Iris pigment epithelial cell (primary cell): ENCODE data around the gene RPL14.
A peak's percentile ranks its signal among the peaks of the same experiment; 100 is the strongest.
"Not testable (repeated sequence)": the region's sequence is repeated elsewhere in the genome, so short reads cannot be mapped to it uniquely, and the experiment has no call there.

Experiments
- DNase-seq: peaks from one replicate; pipeline ENCODE4 v3.0.0-alpha.2; 2011; ENCODE audit warnings: low read depth

The RPL14 gene

DNA sequence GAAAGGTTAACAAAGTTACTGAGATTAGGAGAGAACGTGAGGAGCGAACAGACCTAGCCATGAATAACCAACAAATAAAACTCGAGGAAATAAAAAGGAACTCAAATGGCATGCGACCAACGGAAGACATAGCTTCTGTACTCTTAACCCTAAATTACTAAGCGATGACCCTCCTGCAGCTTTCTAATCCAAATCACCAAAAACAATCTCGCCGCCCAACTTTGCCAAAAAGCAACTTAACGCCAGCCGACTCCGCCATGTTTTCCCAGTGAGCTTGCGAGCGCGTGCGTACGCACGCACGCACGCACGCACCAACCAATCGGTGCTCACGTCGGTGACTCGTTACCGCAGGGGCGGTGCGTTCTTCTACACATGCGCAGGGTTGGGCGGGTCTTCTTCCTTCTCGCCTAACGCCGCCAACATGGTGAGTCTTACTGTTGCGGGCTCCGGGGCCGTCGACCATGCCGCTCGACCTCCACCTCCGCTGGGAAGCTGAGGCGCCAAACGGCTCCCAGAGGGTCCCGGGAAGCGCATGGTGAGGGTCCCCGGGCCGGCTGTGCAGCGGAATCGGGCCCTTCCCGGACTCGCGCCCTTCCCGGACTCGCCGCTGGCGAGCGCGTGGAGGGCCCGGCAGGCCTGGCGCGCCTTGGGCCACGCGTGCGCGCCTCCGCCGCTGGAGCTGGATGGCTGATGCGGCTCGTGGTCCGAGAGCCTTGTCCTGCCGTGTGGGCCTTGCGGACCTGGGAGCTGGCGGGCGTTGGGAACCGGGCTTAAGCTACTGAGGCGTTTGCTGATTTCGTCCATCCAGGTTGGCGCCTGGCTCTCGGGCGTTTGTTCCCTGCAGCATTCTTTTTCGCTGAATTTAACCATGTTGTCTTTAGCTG, at the start of gene RPL14:
RPL14 (plus strand) TSS at position 400 of the 884 bp plus-strand sequence; CDS start at position 533, 133 bp downstream.
- peak; percentile 98 for DNase-seq

GRCh38 chr3:40407611-40408010, 49.5 kb upstream of the RPL14 start:
- no peak for DNase-seq

DNA sequence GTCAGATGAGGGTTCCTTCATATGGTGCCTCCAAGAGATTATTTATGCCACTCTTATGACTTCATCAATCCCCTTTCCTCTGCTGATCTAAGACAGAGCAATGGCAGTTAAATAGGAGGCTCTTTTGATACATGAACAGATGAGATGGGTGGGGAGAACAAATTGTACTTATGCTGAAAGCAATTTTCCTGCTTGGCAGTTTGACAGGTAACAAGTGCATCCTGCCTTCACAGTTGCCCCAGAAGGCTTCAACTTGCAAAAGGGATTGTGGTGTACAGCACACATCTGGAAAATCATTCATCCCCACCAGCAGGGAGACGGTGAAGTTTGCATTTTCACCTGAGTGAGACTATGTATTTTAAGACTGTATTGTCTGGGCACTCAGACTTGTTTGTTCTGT, 42.9 kb upstream of the RPL14 start:
- DNase-seq: no peak

- DNase-seq: no peak
Observed at GRCh38 chr3:40417845-40418543, 39.1 kb upstream of the RPL14 start.

GRCh38 chr3:40422861-40423260, 34.3 kb upstream of the RPL14 start:
- DNase-seq: no peak

DNA sequence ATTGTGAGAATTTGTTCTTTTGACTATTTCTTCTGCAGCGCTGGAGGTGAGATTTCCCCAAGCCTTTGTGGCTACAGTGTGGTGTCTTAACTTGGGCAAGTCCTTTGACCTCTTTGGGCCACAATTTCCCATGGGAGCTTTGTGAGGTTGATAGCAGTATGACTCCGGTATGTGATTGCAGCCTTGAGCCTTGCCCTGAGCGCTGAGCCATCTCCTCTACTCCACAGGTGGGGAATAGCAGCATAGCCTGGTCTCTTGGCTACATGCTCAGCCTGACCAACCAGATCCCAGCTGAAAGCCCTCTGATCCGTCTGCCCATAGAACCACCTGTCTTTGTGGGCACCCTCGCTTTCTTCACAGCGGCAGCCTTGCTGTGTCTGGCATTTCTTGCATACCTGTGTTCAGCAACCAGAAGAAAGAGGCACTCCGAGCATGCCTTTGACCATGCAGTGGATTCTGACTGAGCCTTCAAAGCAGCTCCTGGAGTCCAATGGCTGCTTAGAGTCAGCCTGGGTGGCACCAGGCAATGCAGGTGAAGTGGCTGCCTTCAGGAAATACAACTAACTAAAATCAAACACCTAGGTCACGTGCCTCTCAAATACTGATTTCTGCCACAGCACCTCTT, 30.0 kb upstream of the RPL14 start:
- no peak for DNase-seq

- no peak for DNase-seq
Observed at GRCh38 chr3:40432793-40433192, 24.3 kb upstream of the RPL14 start.

DNA sequence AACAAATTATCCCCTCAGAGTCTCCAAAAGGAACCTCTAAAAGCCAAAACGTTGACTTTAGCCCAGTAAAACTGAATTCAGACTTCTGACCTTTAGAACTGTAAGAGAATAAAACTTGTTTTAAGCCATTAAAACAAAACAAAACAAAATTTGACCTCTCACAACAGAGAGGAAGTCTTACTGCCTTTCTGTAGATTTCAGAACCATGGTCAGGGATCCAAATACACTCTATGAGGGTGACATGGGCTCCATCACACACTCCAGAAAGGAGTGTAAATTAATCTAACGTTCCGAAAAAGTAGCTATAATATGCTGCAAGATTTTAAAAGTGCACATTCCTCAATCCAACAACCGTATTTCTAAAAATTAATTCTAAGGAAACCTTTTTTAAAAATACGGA, 19.2 kb upstream of the RPL14 start:
- DNase-seq: no peak

- no peak for DNase-seq
Observed at GRCh38 chr3:40445062-40445461, 12.1 kb upstream of the RPL14 start.

GRCh38 chr3:40445880-40446279, 11.3 kb upstream of the RPL14 start:
- DNase-seq: no peak

DNA sequence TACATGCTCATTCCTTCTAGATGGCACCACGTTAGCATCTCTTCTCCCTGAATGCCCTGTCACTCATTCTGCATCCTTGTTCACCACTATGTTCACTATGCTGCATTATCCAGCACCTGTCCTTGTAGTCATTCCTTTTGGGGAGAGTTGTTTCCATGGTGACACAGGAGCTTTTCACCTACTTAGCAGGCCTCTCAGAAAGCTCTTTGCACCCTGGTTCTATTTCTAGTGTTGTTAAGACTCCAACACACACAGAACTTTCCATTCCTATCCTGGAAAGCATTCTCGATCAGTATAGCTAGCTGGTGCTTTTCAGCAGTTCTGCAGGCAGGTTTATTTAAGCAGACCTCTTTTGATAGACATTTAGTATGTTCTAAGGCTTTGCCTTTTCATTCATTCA, 6.7 kb upstream of the RPL14 start:
- no peak for DNase-seq

DNA sequence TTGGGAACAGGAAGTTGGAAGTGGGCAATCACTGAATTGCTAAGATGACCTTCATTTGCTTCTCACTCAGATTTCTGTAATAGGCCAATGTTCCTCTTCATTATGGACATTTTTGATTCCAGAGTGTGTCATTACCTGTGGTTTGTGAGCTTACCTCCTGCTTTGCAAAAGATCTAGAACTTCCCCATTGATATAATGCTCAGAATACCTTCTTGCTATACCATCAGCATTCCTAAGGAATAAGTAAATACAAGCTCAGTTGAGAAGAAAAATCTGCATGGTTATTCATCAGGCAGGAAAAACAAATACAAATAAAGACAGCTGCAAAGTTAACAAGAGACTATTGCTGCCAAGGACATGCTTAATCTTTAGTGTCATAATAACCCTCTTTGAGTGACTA, 5.6 kb upstream of the RPL14 start:
- no peak for DNase-seq

GRCh38 chr3:40452057-40452456, 5.1 kb upstream of the RPL14 start:
- DNase-seq: no peak

DNA sequence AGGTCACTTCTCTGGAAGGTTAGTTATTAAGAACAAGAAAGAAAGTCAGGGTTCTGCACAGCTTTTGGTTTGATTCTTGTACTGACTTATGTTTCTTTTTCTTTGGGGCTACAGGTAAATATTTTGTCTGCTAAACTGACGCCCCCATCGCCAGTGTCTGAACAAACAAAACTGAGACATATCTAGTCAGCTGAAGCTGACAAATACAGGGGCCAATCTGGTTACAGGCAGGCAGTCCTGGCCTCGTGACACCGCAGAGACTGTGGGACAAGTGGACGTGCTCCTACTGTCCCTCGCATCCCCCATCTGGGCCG, 4.6 kb upstream of the RPL14 start:
- peak; percentile 41 for DNase-seq

DNA sequence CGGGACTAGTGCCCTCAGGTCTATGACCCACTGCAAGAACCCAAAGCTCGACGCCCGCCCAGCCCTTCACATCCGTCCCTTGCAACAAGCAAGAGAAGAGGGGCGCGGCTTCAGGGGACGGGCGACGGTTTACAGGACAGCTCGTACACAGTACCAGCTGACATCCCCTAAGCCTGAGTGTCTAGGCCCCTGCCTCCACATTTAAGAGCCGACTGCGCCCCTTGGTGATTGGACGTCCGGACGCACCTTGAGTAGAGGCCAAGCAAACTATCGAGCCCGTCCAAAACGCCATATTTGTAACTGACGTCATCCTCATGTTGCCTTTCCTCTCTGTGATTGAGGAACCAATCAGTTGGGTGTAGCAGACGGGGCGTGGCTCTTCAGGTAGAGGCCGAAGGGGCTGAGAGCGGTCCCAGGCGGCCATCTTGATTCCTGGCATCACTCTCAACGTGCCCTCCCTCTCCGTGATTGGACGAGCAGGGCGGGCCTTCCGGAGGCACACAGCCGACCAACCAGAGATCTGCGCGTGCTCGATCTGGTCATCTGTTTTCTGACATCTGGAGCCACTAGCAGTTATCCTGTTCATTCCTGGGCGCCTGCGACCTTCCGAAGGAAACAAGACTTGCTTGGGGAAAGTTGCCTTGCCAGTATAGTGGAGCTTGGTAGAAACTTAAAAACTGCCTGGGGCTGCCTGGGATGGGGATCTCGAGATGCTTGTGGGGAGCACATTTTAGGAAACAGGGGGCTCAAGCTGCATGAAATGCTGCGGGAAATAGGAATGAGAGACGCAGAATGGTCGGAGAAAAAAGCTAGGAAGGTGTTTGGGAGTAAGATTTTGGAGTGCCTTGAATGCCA, 4.0 kb upstream of the RPL14 start:
- DNase-seq: peak; percentile 99

DNA sequence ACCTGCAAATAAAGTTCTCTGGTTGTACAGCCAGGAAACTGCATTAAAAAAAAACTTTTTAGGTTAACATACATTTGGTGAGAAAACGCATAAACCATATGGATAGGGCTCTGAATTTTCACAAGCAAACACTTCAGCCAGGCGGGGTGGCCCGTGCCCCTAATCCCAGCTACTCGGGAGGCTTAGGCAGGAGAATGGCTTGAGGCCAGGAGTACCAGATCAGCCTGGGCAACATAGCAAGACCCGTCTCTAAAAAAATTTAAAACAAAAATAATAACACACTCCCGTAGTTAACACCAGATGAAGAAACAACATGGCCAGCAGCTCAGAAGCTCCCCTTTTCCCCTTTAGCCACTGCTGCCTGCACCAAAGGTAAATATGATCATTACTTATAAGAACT, 3.2 kb upstream of the RPL14 start:
- no peak for DNase-seq

DNA sequence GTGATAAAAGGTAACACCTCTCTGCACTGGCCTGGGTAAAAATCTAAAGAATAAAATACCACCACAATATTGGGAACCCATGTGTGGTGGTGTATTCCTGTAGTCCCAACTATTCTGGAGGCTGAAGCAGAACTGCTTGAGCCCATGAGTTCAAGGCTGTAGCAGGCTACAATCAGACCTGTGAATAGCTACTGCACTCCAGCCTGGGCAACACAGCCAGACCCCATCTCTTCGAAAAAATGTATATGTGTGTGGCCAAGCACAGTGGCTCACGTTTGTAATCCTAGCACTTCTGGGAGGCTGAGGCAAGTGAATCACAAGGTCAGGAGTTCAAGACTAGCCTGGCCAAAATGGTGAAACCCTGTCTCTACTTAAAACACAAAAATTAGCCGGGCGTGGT, 1.8 kb upstream of the RPL14 start:
- no peak for DNase-seq

DNA sequence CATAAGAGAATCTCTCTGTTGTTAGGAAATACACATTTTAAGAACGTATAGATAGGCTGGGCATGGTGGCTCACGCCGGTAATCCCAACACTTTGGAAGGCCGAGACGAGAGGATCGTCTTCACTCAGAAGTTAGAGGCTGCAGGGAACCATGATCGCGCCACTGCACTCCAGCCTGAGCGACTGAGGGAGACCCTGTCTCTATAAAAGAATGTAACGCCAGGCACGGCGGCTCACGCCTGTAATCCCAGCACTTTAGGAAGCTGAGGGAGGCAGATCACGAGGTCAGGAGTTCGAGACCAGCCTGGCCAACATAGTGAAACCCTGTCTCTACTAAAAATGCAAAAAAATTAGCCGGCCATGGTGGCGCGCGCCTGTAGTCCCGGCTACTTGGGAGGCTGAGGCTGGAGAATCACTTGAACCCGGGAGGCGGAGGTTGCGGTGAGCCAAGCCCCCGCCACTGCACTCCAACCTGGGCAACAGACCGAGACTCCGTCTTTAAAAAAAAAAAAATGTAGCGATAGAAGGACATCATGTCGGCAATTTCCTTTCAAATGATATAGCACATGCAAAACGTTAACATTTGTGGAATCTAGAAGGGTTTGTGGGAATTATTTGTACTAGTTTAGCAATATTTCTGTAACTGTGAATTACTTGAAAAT, 730 bp upstream of the RPL14 start:
- DNase-seq: no peak

GRCh38 chr3:40458473-40458872, 1.3 kb downstream of the RPL14 start:
- DNase-seq: no peak

DNA sequence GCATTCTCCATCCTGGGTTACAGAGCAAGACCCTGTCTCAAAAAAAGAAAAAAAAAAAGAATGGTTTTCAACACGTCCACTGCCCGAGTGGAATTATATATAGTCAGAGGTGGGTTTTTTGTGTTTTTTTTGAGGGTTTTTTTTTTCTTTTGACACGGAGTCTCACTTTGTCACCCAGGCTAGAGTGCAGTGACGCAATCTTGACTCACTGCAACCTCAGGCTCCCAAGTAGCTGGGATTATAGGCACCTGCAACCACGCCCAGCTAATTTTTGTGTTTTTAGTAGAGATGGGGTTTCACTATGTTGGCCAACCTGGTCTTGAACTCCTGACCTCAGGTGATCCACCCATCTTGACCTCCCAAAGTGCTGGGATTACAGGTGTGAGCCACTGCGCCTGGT, 3.3 kb downstream of the RPL14 start:
- not testable (repeated sequence) for DNase-seq

- DNase-seq: no peak
Observed at GRCh38 chr3:40461161-40461560, 4.0 kb downstream of the RPL14 start.

GRCh38 chr3:40462838-40463237, 5.7 kb downstream of the RPL14 start:
- DNase-seq: not testable (repeated sequence)
